Nephron (organoid): Measurements from ENCODE around the gene PHC2.
A peak's percentile ranks its signal among the peaks of the same experiment; 100 is the strongest.

Source experiments
- H3K27ac Mint-ChIP-seq, 3 experiments: 2 replicates each; pipeline ENCODE4 v1.8.0; 2020; ENCODE audit warnings: mixed read lengths in 3 of 3, mild to moderate bottlenecking in 2 of 3, moderate library complexity in 1 of 3
- H3K27me3 Mint-ChIP-seq: 2 replicates; pipeline ENCODE4 v1.8.0; 2021; ENCODE audit warnings: low read depth, mild to moderate bottlenecking, moderate library complexity, mixed read lengths
- H3K36me3 Mint-ChIP-seq: 2 replicates; pipeline ENCODE4 v1.8.0; 2020; ENCODE audit warnings: low read depth, mixed read lengths
- H3K4me1 Mint-ChIP-seq: 2 replicates; pipeline ENCODE4 v1.8.0; 2020; ENCODE audit warnings: mixed read lengths
- H3K4me3 Mint-ChIP-seq, 3 experiments: 2 replicates each; pipeline ENCODE4 v1.8.0; 2020; ENCODE audit warnings: mild to moderate bottlenecking in 3 of 3, mixed read lengths in 3 of 3, moderate library complexity in 2 of 3
- H3K9me3 Mint-ChIP-seq: 2 replicates; pipeline ENCODE4 v1.8.0; 2020; ENCODE audit warnings: mixed read lengths
- CTCF ChIP-seq, 3 experiments: fragments of 200-600 bp; sonication (generic); IDR thresholded peaks; one replicate each; pipeline ENCODE4 v1.5.0; 2021; ENCODE audit warnings: antibody characterized with exemption in 3 of 3; ENCODE audit not compliant: unreplicated experiment in 3 of 3

The PHC2 gene

GRCh38 chr1:33410091-33410701 is 20.7 kb downstream of the PHC2 start:
- peaks cover 23% of the 10 kb centered on the region for H3K9me3 Mint-ChIP-seq
- no peak for TF ChIP-seq CTCF (IDR thresholded peaks at IDR 0.05; ENCODE audit: unreplicated experiment in 3 of 3)
- peak overlapping the region in 2 of 3 experiments; percentile 4 to 46 for H3K27ac Mint-ChIP-seq
- H3K4me3 Mint-ChIP-seq: no peak overlapping the region
- peaks cover 57% of the 10 kb centered on the region for H3K36me3 Mint-ChIP-seq
- H3K27me3 Mint-ChIP-seq: no peaks in the 10 kb centered on the region
- H3K4me1 Mint-ChIP-seq: peaks cover 7% of the 10 kb centered on the region

GRCh38 chr1:33408093-33408436 is 22.8 kb downstream of the PHC2 start:
- no peak overlapping the region for H3K4me3 Mint-ChIP-seq
- no peaks in the 10 kb centered on the region for H3K27me3 Mint-ChIP-seq
- H3K36me3 Mint-ChIP-seq: peaks cover 57% of the 10 kb centered on the region
- H3K9me3 Mint-ChIP-seq: peaks cover 12% of the 10 kb centered on the region
- no peak for TF ChIP-seq CTCF (IDR thresholded peaks at IDR 0.05; ENCODE audit: unreplicated experiment in 3 of 3)
- H3K27ac Mint-ChIP-seq: no peak overlapping the region
- H3K4me1 Mint-ChIP-seq: peaks cover 7% of the 10 kb centered on the region

- Mint-ChIP-seq H3K27me3 (no peaks in the 10 kb centered on the region), H3K9me3 (peaks cover 11% of the 10 kb centered on the region), H3K36me3 (peaks cover 56% of the 10 kb centered on the region), H3K27ac (no peak overlapping the region), H3K4me3 (no peak overlapping the region), H3K4me1 (peaks cover 7% of the 10 kb centered on the region)
- no peak for TF ChIP-seq CTCF (IDR thresholded peaks at IDR 0.05; ENCODE audit: unreplicated experiment in 3 of 3)
Observed at GRCh38 chr1:33407352-33408092, 23.4 kb downstream of the PHC2 start.

GRCh38 chr1:33402206-33402605 is 28.7 kb downstream of the PHC2 start:
- Mint-ChIP-seq H3K9me3 (peaks cover 4% of the 10 kb centered on the region), H3K4me3 (no peak overlapping the region), H3K36me3 (peaks cover 30% of the 10 kb centered on the region), H3K27me3 (no peaks in the 10 kb centered on the region), H3K27ac (no peak overlapping the region), H3K4me1 (peaks cover 28% of the 10 kb centered on the region)
- no peak for TF ChIP-seq CTCF (IDR thresholded peaks at IDR 0.05; ENCODE audit: unreplicated experiment in 3 of 3)

GRCh38 chr1:33401471-33401870 is 29.4 kb downstream of the PHC2 start:
- no peak overlapping the region for H3K4me3 Mint-ChIP-seq
- peaks cover 28% of the 10 kb centered on the region for H3K4me1 Mint-ChIP-seq
- H3K9me3 Mint-ChIP-seq: no peaks in the 10 kb centered on the region
- no peak overlapping the region for H3K27ac Mint-ChIP-seq
- TF ChIP-seq CTCF (IDR thresholded peaks at IDR 0.05; ENCODE audit: unreplicated experiment in 3 of 3): no peak
- H3K27me3 Mint-ChIP-seq: no peaks in the 10 kb centered on the region
- peaks cover 25% of the 10 kb centered on the region for H3K36me3 Mint-ChIP-seq
